GM18907 (cell line): ENCODE results near the gene GMCL1.
"Not testable (repeated sequence)": the region's sequence is repeated elsewhere in the genome, so short reads cannot be mapped to it uniquely, and the experiment has no call there.

Experiments used
- ATAC-seq: cut with Tn5 transposase; IDR thresholded peaks from one replicate; pipeline ENCODE4 v1.9.1; 2021; ENCODE audit warnings: mild to moderate bottlenecking, moderate library complexity; ENCODE audit not compliant: unreplicated experiment

The GMCL1 gene

DNA sequence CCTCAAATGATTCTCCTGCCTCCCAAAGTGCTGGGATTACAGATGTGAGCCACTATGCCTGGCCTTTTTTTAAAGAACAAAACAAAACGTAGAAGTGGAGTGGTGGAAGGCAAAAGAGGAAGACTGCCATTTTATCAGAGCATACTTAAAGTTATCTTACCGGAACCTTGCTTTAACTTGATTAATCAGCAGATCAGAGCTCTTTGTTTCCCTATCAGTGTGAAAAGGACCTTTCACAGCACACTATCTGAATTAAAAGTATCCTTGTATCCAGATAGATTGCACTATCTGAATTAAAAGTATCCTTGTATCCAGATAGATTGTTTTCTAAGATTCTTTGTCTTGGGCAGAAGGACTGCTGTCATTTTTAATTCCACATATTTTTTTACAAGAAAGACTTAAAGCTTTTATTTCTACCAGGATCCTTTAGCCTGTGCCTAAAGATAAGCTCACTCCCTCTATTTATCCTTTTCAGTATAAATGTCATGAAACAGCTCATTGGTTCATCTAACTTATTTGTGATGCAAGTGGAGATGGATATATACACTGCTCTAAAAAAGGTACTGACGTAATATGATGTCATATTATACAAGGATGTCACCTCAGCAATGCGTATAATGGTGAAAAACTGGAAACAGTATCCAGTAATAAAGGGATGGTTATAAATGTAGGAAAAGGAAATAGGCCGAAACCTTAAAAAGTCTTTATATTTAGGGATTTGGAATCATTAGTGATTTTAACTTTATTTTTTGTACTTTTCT, 17.8 kb downstream of the GMCL1 start:
- no peak for ATAC-seq

DNA sequence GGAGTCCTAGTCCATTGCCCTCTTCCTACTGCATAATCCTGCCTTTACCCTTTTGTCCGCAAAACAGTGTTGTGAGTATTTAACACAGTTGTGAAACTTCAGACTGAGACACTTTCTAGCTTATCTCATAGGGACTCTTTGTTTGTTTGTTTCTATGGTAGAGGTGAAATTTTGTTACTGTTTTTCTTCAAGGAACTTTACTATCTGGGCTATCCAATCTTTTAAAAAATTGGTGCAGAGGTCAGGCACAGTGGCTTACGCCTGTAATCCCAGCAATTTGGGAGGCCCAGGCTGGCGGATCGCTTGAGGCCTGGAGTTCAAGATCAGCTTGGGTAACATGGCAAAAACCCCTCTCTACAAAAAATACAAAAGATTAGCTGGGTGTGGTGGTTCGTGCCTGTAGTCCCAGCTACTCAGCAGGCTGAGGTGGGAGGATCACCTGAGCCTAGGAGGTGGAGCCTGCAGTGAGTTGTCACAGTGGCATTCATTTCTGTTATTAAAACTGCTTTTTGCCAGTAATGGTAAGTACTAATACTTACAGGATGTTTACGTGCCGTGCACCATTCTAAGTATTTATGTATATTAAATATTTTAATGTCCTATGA, 18.8 kb downstream of the GMCL1 start:
- no peak for ATAC-seq

- ATAC-seq = no peak
Measured at GRCh38 chr2:69858261-69858660, 28.8 kb downstream of the GMCL1 start.

DNA sequence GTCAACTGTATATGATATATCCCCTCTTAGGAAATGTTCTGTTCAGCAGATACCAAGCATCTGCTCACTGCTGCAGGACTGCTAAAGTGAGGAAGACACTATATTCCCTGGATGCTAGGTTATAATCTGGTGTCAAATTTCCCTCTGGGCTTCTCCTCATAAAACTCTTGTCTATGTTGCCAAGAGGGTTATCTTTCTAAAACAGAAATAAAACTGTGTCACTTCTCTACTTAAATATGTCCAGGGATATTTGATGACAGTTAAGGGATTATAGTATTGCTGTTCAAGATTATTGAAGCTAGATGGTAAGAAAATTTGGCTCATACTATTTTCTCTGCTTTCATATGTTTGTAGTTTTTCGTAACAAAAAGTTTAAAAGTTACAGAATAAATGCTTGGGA, 33.8 kb downstream of the GMCL1 start:
- no peak for ATAC-seq

DNA sequence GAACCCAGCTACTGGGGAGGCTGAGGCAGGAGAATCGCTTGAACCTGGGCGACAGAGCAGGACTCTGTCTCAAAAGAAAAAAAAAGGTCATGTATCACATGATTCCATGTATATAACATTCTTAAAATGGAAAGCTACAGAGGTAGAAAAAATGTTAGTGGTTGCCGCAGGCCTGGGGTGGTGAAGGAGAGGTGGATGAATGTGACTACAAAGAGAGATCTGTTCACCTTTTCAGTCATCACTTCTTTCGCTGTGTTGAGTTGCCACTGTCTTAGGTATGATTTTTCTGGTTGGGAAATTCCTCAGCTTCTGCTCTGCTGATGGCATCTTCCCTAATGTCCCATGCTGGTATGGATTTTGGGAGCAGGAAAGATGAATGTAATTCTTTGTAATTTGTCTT, 59.0 kb downstream of the GMCL1 start:
- ATAC-seq = no peak

DNA sequence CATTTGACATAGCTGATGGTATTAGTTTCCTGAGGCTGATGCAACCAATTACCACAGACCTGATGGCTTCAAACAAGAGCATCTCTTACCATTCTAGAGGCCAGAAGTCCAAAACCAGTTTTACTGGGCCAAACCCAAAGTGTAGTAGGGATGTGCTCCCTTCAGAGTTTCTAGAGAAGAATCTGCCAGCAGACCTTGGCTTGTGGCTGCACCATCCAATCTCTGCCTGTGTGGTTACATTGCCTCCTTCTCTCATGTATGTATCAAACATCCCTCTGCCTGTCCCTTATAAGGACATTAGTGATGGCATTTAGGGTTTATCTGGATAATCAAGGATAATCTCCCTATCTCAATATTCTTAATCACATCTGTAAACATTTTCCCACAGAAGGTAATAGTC, 59.8 kb downstream of the GMCL1 start:
- ATAC-seq = no peak

GRCh38 chr2:69890881-69891280, 61.4 kb downstream of the GMCL1 start:
- no peak for ATAC-seq

DNA sequence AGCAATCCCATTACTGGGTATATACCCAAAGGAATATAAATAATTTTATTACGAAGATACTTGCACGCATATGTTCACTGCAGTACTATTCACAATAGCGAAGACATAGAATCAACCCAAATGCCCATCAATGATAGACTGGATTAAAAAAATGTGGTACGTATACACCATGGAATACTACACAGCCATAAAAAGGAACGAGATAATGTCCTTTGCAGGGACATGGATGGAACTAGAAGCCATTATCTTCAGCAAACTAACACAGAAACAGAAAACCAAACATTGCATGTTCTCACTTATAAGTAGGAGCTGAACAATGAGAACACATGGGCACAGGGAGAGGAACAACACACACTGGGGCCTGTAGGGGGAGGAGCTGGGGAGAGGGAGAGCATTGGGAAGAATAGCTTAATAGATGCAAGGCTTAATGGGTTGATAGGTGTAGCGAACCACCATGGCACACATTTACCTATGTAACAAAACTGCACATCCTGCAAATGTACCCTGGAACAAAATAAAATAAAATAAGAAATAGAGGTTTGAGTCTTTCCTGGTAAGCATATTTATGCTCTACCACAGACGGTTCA, 63.5 kb downstream of the GMCL1 start:
- not testable (repeated sequence) for ATAC-seq

GRCh38 chr2:69893684-69894551, 64.5 kb downstream of the GMCL1 start, which contains the start of gene SNRNP27:
SNRNP27 (plus strand) TSS chr2:69893956; CDS start chr2:69893985, 29 bp downstream.
- peak; percentile 75 for ATAC-seq

GRCh38 chr2:69894737-69895136, 65.3 kb downstream of the GMCL1 start:
- ATAC-seq = not testable (repeated sequence)

DNA sequence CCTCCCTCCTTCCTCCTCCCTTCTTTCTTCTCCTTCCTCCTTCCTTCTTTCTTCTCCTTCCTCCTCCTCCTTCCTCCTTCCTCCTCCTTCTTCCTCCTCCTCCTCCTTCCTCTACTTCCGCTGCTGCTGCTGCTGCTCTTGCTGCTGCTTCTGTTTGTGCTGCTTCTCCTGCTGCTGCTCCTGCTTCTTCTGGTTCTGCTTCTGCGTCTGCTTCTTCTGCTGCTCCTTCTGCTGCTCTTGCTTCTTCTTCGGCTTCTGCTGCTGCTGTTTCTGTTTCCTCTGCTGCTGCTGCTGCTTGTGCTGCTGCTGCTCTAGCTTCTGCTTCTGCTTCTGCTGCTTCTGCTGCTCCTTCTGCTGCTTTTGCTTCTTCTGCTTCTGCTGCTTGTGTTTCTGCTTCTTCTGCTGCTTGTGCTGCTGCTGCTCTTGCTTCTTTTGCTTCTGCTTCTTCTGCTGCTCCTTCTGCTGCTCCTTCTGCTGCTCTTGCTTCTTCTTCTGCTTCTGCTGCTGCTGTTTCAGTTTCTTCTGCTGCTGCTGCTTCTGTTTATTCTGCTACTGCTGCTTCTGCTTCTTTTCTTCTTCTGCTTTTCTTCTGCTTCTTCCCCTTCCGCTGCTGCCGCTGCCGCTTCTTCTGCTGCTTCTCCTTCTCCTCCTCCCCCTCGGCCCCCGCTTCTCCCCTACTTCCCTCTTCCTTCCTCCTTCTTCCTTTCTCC, 72.9 kb downstream of the GMCL1 start:
- no peak for ATAC-seq

- ATAC-seq = no peak
Measured at GRCh38 chr2:69907216-69907615, 77.8 kb downstream of the GMCL1 start.

DNA sequence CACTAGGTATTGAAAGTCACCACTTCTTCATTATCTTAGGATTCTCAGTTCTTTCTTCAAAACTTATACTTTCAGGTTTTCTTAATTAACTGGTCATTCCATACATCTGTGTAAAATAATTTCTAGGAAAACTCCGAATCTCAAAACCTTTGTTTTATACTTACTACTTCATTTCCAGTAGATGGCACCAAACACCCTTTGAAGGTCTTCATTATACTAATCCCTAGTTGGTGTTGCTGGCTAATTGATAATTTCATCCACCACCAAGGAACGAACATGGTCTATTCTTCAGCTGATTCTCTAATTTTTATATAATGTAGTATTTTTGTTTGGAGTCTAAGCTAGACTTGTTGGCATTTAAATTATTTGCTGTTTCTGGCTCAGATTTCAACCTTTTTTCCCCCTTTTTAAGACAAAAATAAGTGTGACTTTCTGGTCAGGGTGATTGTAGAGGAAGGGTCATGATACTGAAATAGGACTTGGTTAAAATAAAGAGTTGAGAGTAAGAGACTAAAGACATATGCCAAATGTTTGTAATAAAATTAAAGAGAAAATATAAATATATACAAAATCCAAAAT, 82.6 kb downstream of the GMCL1 start:
- ATAC-seq = no peak

DNA sequence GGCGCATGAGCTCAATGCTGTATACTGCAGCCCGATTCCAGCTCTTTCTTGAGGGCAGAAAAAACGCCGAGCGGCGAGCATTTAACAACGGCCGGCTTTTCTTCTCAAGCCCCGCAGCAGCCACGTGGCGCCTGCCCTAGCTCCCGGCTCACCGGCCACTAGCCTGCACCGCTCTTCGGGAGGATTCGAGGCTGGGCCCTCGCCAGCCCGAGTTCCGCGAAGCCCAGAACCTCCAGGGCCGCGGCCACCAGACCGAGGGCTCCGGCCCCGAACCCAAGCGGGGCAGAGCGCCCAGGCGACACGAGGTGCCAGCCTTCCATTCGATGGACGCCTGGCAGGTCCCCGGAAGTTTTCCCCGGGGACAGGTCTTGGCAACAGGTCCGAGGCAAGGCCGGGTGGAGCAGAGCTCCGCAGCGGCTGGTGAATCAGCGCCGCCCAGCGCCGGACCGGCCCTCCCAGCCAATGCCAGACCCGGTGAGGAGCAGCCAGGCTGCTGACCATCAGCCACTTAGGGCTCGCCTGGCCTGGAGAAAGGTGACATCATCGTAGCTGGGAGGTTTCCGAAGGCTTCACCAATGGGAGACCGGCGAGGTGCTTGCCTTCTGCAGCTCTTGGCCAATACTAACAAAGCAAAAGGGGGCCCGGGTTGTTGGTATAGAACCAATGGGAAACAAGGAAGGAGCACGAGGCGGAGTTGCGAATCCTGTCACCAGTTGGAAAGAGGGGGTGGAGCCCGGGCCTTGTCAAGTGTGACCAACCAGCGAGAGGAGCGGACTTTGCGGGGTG, 84.9 kb downstream of the GMCL1 start:
- peak; percentile 91 for ATAC-seq

DNA sequence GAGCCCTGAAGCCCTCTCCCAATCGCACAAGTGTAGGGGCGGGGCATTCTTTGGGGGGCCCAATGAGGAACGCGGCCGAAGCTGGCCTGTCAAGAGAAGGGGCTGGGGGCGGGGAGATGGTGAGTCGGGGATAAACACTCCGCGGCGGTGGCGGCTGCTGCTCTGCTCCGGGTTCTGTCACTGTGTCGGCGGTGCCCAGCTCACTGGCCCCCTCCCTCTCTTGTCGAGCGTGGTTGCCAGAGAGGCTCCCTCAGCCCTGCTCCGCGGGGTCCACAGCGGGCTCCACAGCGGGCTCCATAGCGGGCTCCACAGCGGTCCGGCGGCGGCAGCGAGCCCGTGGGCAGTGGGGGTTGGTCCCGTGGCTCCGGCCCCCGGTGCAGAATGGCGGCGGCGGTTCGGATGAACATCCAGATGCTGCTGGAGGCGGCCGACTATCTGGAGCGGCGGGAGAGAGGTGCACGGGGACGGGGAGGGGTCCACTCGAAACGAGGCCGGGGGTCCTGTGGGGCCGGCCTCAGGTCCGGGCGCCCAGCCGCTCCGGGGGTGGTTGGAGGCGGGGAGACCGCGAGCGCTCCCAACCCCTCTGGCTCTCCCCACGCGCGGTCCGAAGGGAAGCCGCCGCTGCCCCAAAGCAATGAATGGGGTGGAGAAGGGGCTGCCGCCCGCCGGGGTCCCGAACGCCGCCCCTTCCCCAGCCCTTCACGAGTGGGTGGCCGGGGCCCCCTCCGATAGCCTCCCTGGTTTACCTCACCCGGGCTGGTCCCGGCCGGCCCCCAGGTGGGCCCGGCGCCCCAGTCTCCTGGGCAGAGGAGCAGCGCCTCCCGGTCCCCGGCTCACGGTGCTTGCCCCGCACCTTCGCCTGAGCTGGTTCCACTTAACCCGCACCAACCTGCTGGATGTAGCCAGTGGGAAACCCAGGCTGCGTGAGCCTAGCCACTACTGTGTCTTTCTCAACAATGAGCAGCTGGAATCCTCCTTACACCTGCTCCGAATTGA, 85.8 kb downstream of the GMCL1 start, which contains the start of gene MXD1:
Gene MXD1 (plus strand): TSS at position 160 of the 996 bp plus-strand sequence. CDS start 222 bp downstream, at position 382.
- ATAC-seq = no peak

DNA sequence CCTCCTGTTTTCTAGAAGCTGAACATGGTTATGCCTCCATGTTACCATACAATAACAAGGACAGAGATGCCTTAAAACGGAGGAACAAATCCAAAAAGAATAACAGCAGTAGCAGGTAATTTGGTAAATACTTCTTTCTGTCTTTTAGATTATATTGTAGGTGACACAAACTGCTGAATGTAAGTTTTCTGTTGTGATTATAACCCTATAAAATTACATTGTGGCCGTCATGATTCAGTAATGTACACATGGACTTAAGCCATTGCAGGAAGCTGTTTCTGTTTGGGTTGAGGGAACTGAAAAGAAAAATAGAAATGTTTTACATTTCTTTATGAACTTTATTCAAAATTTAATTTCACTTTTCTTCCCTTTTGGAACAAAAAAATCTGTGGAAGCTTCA, 86.6 kb downstream of the GMCL1 start:
- ATAC-seq = no peak

DNA sequence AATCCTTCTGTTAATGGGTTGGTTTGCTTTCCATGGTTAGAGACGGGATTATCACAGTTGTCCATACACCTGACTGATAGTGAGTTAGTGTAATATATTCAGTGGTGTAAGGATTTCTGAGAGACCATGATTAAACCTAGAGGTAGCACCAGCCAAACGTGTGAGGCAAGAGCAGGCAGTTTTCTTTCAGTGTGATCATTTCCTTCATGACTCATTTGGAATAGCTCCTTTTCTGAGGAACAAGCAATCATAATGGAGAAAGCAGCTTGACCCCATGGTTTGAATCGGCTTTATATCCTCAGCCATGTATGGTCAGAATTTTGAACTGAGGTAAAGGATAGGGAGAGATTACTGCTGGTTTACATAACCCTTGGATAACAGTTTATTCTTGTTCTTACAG, 88.4 kb downstream of the GMCL1 start:
- no peak for ATAC-seq

DNA sequence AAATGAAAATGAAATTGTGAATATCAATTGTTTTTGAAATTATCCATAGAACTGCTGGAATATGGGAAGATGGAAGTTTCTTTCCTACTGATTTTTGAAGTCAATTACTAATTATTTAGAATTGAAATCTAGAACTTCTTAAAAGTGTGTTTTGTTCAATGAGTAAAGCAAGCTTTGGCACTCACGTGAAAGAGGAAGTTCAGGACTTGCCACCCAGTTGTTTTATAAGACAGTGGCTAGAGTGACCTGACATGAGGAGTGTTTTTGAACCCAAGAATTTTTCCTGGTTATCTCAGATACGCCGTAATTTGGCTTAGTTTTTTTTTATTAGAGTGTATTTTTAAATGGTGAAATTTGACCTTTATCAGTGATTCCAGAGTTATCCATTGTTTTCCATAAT, 88.9 kb downstream of the GMCL1 start:
- no peak for ATAC-seq
